Neural cell (in vitro differentiated cells): ENCODE results near the gene ZP4.

Experiments used
- CTCF ChIP-seq: fragments of 450-650 bp; IDR thresholded peaks from 2 replicates; pipeline ENCODE4 v1.5.1; 2014; ENCODE audit warnings: antibody characterized with exemption, mild to moderate bottlenecking, moderate library complexity; ENCODE audit not compliant: poor library complexity, severe bottlenecking
- EP300 ChIP-seq: fragments of 450-650 bp; conservative IDR thresholded peaks from 2 replicates; pipeline ENCODE4 v1.6.1; 2014; ENCODE audit warnings: antibody characterized with exemption, mild to moderate bottlenecking, moderate library complexity; ENCODE audit not compliant: poor library complexity, severe bottlenecking
- EZH2 ChIP-seq: fragments of 200-600, 300-800 bp; shearing (Covaris generic), sonication (generic); IDR thresholded peaks from 2 replicates; pipeline ENCODE4 v1.6.1; 2014; ENCODE audit warnings: antibody characterized with exemption, low read length, borderline replicate concordance, mild to moderate bottlenecking; ENCODE audit not compliant: insufficient read depth, poor library complexity, severe bottlenecking
- MXI1 ChIP-seq: fragments of 450-650 bp; conservative IDR thresholded peaks from 2 replicates; pipeline ENCODE4 v1.6.1; 2014; ENCODE audit warnings: antibody characterized with exemption, mild to moderate bottlenecking; ENCODE audit not compliant: poor library complexity, severe bottlenecking
- POLR2AphosphoS5 ChIP-seq: IDR thresholded peaks from 2 replicates; pipeline ENCODE4 v1.6.1; 2012
- RAD21 ChIP-seq: fragments of 450-650 bp; conservative IDR thresholded peaks from 2 replicates; pipeline ENCODE4 v1.6.1; 2014; ENCODE audit warnings: antibody characterized with exemption, mild to moderate bottlenecking, moderate library complexity
- REST ChIP-seq: IDR thresholded peaks from 2 replicates; pipeline ENCODE4 v1.6.1; 2012; ENCODE audit warnings: borderline replicate concordance
- SMC3 ChIP-seq: fragments of 450-650 bp; conservative IDR thresholded peaks from 2 replicates; pipeline ENCODE4 v1.6.1; 2014; ENCODE audit warnings: antibody characterized with exemption, mild to moderate bottlenecking, moderate library complexity; ENCODE audit not compliant: poor library complexity
- TAF1 ChIP-seq: IDR thresholded peaks from 2 replicates; pipeline ENCODE4 v1.6.1; 2012; ENCODE audit warnings: low read depth

DNA sequence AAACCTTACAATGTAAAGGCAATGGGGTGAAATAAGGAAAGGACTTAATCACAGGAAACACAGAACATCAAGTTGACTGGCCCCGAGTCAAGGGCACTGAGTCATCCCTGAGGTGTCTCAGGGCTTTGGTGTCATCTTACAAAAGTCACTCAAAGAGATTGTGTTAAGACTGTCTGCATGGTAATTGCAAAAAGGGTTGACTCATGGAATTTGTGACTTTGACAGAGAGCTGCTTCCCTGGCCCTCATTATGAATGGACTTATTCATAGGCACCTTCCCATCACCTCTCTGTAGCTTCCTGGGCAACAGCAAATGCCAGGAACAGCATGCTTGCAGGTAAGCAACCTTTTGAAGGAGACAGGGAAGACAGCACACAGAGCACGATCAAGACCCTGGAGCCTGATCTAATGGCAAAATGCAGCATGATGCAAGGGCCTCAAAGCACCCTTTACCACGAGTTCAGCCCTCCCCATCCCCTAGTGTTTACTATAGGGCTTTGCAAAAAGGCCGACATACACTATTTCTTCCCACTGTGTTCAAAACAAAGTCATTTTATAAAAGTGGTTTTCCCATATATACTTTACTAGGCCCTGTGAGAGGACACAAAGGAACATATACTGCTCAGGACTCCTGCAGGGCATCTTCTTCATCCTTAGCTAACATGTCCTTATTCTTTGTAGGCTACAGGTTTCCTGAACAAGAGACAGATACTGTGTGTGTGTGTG is 17.1 kb downstream of the ZP4 start:
- TF ChIP-seq REST (no peak), RAD21 (no peak), CTCF (no peak), POLR2AphosphoS5 (no peak), EZH2 (no peak), EP300 (no peak), MXI1 (no peak), TAF1 (no peak), SMC3 (no peak)
